ENCODE measurements around the gene CACHD1.

CACHD1 gene

DNA sequence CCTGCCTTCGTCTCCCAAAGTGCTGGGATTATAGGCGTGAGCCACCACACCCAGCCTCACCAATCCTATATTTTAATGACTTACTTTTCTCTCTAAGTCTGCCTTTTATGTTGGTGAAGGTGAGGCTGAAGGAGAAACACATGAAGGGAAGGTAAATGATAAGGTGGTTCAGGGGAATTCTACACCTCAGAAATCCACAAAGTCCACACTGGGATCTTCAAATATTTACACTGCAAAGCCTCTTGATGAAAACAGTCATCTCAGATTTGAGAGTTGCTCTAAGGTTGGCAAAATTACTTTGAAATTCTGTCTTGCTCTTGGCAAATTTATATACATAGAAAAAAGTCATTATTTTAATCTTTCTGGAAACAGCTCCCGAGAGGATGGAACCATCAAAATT, 42.0 kb upstream of the CACHD1 start:
- POLR2A ChIA-PET = no interaction called here
- no peak for DNase-seq (ENCODE audit: extremely low spot score)
- TF ChIP-seq, protein P1, sequence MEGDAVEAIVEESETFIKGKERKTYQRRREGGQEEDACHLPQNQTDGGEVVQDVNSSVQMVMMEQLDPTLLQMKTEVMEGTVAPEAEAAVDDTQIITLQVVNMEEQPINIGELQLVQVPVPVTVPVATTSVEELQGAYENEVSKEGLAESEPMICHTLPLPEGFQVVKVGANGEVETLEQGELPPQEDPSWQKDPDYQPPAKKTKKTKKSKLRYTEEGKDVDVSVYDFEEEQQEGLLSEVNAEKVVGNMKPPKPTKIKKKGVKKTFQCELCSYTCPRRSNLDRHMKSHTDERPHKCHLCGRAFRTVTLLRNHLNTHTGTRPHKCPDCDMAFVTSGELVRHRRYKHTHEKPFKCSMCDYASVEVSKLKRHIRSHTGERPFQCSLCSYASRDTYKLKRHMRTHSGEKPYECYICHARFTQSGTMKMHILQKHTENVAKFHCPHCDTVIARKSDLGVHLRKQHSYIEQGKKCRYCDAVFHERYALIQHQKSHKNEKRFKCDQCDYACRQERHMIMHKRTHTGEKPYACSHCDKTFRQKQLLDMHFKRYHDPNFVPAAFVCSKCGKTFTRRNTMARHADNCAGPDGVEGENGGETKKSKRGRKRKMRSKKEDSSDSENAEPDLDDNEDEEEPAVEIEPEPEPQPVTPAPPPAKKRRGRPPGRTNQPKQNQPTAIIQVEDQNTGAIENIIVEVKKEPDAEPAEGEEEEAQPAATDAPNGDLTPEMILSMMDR (IDR thresholded peaks at IDR 0.05; ENCODE audit: control extremely low read depth, extremely low read depth, low read depth, missing control alignments) = no peak
- CTCF ChIA-PET = no interaction called here

DNA sequence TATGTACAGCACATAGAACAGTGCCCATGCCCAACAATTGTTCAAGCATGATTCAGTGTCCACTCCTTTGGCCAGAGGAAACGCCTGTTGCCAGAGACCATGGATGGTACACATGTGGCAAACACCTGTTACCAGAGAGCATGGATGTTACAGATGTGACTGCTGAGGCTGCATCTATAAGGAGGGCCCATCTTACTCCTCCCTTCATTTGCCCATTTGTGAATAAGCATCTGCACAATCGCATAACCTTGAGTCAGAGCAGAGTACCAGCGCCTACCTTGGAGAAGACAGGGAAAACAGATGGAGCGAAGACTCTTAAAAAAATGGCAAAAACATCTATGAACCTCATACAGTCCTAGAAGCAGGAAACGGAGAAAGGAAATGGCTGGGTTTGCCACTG, 36.6 kb upstream of the CACHD1 start:
- TF ChIP-seq, protein P1 (IDR thresholded peaks at IDR 0.05; ENCODE audit: control extremely low read depth, extremely low read depth, low read depth, missing control alignments) = no peak
- ChIA-PET POLR2A (no interaction called here), CTCF (no interaction called here)
- DNase-seq (ENCODE audit: extremely low spot score) = no peak

DNA sequence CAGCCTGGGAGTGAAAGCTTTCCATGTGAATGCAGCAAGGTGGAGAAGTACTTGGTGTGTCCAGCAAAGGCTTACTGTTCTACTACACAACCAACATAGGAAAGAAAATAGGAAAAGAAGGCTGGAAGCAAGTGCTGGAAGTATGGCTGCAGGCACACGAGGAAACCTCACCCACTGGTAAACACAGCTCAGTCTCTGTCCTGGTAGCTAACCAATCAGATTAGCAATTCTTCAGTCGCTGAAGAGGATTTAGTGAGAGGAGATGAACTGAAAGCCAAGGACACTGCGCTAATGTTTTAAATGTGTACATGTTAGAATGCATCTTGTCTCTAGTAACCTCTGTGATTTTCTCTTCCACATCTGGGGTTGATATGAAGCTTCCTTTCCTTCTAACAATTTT, 36.2 kb upstream of the CACHD1 start:
- ChIA-PET POLR2A (no interaction called here), CTCF (no interaction called here)
- TF ChIP-seq, protein P1 (IDR thresholded peaks at IDR 0.05; ENCODE audit: control extremely low read depth, extremely low read depth, low read depth, missing control alignments) = no peak
- DNase-seq (ENCODE audit: extremely low spot score) = no peak

DNA sequence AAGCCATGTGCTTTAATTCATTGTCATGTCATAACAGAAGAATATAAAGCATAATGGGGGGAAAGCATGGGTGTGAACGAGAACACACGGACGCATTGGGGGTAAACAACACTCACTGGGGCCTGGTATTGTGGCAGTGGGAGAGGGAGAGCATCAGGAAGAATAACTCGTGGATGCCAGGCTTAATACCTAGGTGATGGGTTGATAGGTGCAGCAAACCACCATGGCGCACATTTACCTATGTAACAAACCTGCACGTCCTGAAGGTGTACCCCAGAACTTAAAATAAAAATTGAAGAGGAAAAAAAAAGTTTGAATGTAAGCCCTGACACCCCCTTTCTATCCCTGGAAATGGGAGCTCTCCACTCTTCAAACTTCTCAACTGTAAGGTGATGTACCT, 34.9 kb upstream of the CACHD1 start:
- CTCF ChIA-PET = no interaction called here
- POLR2A ChIA-PET = no interaction called here
- TF ChIP-seq, protein P1 (IDR thresholded peaks at IDR 0.05; ENCODE audit: control extremely low read depth, extremely low read depth, low read depth, missing control alignments) = no peak
- no peak for DNase-seq (ENCODE audit: extremely low spot score)

DNA sequence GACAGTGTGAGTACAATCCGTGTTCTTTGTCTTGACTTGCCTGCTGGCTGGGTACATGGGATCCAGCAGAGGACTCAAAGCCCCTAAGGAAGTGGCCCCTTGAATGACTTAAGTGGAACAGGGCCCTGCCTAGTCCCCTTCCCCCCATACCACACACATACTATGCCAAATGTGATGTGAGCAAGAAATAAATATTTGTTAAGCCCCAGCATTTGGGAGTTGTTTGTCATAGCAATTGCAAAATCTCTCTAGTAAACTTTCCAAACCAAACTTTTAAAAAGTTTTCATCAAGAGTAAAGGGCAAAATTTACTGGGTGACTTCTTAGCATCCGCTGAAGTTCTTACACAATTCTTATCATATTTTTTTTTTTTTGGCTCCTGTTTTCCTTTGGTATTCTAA, 32.5 kb upstream of the CACHD1 start:
- POLR2A ChIA-PET = no interaction called here
- TF ChIP-seq, protein P1 (IDR thresholded peaks at IDR 0.05; ENCODE audit: control extremely low read depth, extremely low read depth, low read depth, missing control alignments) = no peak
- CTCF ChIA-PET = no interaction called here
- DNase-seq (ENCODE audit: extremely low spot score) = no peak

DNA sequence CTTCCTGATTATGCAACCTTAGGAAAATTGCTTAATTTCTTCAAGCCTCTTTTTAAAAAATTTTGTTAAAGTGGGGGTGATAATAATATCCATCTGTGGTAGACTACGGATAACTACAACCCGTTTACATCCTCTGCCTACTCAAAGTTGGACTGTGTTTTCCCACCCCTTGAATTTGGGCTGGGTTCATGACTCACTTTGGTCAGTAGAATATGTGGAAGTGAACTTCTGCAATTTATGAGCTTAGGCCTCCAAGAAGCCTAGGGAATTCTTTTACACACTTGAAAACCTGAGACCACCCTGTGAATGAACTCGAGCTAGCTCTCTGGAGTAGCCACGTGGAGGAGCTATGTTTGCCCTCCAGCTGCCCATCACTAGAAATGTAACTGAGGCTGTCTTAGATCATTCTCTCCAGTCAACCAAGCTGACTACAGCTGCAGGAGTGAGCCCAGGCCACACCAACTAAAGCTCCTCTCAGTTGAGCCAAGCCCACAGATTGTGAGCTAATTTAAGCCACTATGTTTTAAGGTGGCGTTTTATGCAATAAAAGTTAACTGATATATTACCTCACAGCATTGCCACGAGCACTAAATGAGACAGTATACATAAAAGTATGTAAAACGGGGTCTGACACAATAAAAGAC, 29.6 kb upstream of the CACHD1 start:
- TF ChIP-seq, protein P1 (IDR thresholded peaks at IDR 0.05; ENCODE audit: control extremely low read depth, extremely low read depth, low read depth, missing control alignments) = no peak
- POLR2A ChIA-PET = no interaction called here
- no peak for DNase-seq (ENCODE audit: extremely low spot score)
- CTCF ChIA-PET = interaction anchor here (1.4 to 1.7 kb wide), 2 partner anchors 9 to 16 kb away, joined by 3 to 6 read pairs; no protein-coding TSS in a partner anchor

DNA sequence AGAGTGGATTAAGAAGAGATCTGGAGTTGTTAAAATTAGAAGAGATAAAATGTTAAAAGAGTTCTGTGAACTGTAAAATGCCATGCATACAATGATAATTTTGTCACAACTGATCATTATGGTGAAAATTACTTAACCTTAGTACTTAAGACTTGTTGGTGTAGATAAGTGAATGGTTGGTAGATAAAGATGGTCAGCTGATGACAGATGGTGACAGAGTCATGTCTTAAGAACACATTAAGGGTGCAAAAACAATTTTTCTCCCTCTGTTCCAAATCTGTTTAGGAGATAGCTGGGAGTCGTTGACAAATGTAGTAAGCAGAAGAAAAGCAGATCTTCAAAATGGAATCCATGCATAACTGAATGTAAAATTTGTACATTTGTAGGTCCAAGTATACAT, 18.5 kb upstream of the CACHD1 start:
- ChIA-PET POLR2A (no interaction called here), CTCF (no interaction called here)
- no peak for DNase-seq (ENCODE audit: extremely low spot score)
- TF ChIP-seq, protein P1 (IDR thresholded peaks at IDR 0.05; ENCODE audit: control extremely low read depth, extremely low read depth, low read depth, missing control alignments) = no peak
